SK-N-SH (cell line): ENCODE data around the gene NCKAP5. TPM values are rescaled to one million over a fixed set of nuclear protein-coding genes. Genes with fewer than 3 reads are reported as not detected.

Experiments used
- CTCF ChIA-PET: fragments of 300-600, 350-600 bp; formaldehyde crosslinking; extraction: SDS; loops from one replicate; lab custom pipeline; 2021; lab: Yijun Ruan, JAX
- POLR2A ChIA-PET: fragments of 350-600 bp; sonication (Branson Sonifier 250); formaldehyde crosslinking; extraction: SDS; loops from one replicate; lab custom pipeline; 2020; ENCODE audit warnings: antibody characterized with exemption, inconsistent platforms; lab: Yijun Ruan, JAX
- DNase-seq: peaks from one replicate; pipeline ENCODE4 v3.0.0; 2012
- H2AFZ ChIP-seq: fragments of 200-600 bp; sonication (generic); 2 replicates; pipeline ENCODE4 v1.8.1; 2016; ENCODE audit warnings: antibody characterized with exemption, mild to moderate bottlenecking, low read depth
- H3F3A ChIP-seq: fragments of 200-600 bp; sonication (generic); replicated peaks from 2 replicates; pipeline ENCODE3; 2016; ENCODE audit warnings: antibody characterized with exemption, mild to moderate bottlenecking; ENCODE audit not compliant: insufficient read depth
- H3K27ac ChIP-seq, 2 experiments: fragments of 200-500 bp in 1 of 2; fragments of 200-600 bp in 1 of 2; sonication (Bioruptor generic) in 1 of 2; sonication (generic), shearing (Covaris generic) in 1 of 2; 2 replicates each; pipeline versions ENCODE4 v1.5.1 to v1.6.1; 2014 to 2016; ENCODE audit warnings: low read depth in 2 of 2, inconsistent platforms in 1 of 2, low read length in 1 of 2, mild to moderate bottlenecking in 1 of 2, mixed read lengths in 1 of 2
- H3K27me3 ChIP-seq: fragments of 200-600 bp; sonication (generic), shearing (Covaris generic); 2 replicates; pipeline ENCODE4 v1.6.1; 2016; ENCODE audit warnings: mixed run types; ENCODE audit not compliant: insufficient read depth
- H3K36me3 ChIP-seq, 2 experiments: fragments of 200-500 bp in 1 of 2; fragments of 200-600 bp in 1 of 2; sonication (Bioruptor generic) in 1 of 2; sonication (generic) in 1 of 2; replicated peaks in 1 of 2; 2 replicates each; pipeline versions ENCODE3 to v1.5.1; 2014 to 2016; ENCODE audit warnings: low read length in 1 of 2, mild to moderate bottlenecking in 1 of 2; ENCODE audit not compliant: insufficient read depth in 2 of 2, control insufficient read depth in 1 of 2
- H3K4me1 ChIP-seq, 2 experiments: fragments of 200-500 bp in 1 of 2; fragments of 200-600 bp in 1 of 2; sonication (Bioruptor generic) in 1 of 2; sonication (generic), shearing (Covaris generic) in 1 of 2; 2 replicates each; pipeline versions ENCODE4 v1.5.1 to v1.6.1; 2014 to 2016; ENCODE audit warnings: low read depth in 1 of 2, low read length in 1 of 2, mixed run types in 1 of 2; ENCODE audit not compliant: insufficient read depth in 2 of 2, control insufficient read depth in 1 of 2
- H3K4me2 ChIP-seq: fragments of 200-600 bp; sonication (generic), shearing (Covaris generic); 2 replicates; pipeline ENCODE4 v1.6.1; 2017; ENCODE audit warnings: mixed run types
- H3K4me3 ChIP-seq, 2 experiments: fragments of 200-500 bp in 1 of 2; fragments of 200-600 bp in 1 of 2; sonication (Bioruptor generic) in 1 of 2; sonication (generic), shearing (Covaris generic) in 1 of 2; 2 replicates each; pipeline versions ENCODE4 v1.5.1 to v1.8.1; 2014 to 2016; ENCODE audit warnings: low read depth in 2 of 2, inconsistent platforms in 1 of 2, low read length in 1 of 2, mild to moderate bottlenecking in 1 of 2, mixed read lengths in 1 of 2, moderate library complexity in 1 of 2
- H3K79me2 ChIP-seq: fragments of 200-600 bp; sonication (generic); 2 replicates; pipeline ENCODE4 v1.8.1; 2017; ENCODE audit warnings: mild to moderate bottlenecking; ENCODE audit not compliant: insufficient read depth
- H3K9ac ChIP-seq: fragments of 200-600 bp; sonication (generic); 2 replicates; pipeline ENCODE4 v1.6.1; 2017; ENCODE audit warnings: mixed run types
- H3K9me2 ChIP-seq: fragments of 200-600 bp; sonication (generic); 2 replicates; pipeline ENCODE4 v1.6.1; 2017; ENCODE audit warnings: mixed run types
- H3K9me3 ChIP-seq: fragments of 200-600 bp; sonication (generic); 2 replicates; pipeline ENCODE4 v1.6.1; 2017; ENCODE audit warnings: mixed run types, mild to moderate bottlenecking, moderate library complexity
- H4K20me1 ChIP-seq: fragments of 200-600 bp; sonication (generic); 2 replicates; pipeline ENCODE4 v1.6.1; 2017; ENCODE audit warnings: mild to moderate bottlenecking, mixed run types; ENCODE audit not compliant: insufficient read depth
- CHD2 ChIP-seq: fragments of 150-350 bp; IDR thresholded peaks from 2 replicates; pipeline ENCODE4 v1.6.1; 2018; ENCODE audit warnings: low read length; ENCODE audit not compliant: partially characterized antibody
- CTCF ChIP-seq: fragments of 200-600 bp; sonication (generic); IDR thresholded peaks from 2 replicates; pipeline ENCODE4 v1.6.1; 2017; ENCODE audit warnings: antibody characterized with exemption, mild to moderate bottlenecking, moderate library complexity
- ELF1 ChIP-seq: IDR thresholded peaks from 2 replicates; pipeline ENCODE4 v1.4.0; 2012
- FOSL2 ChIP-seq: IDR thresholded peaks from 2 replicates; pipeline ENCODE4 v1.4.0; 2012; ENCODE audit warnings: low read depth, mild to moderate bottlenecking, moderate library complexity, borderline replicate concordance
- FOXJ3 ChIP-seq: sonication (generic); formaldehyde crosslinking; IDR thresholded peaks from 2 replicates; pipeline ENCODE4 v1.5.1; 2020; ENCODE audit warnings: mild to moderate bottlenecking, missing genetic modification reagents
- FOXM1 ChIP-seq: IDR thresholded peaks from 2 replicates; pipeline ENCODE4 v1.4.0; 2012; ENCODE audit warnings: low read depth, mild to moderate bottlenecking
- IRF3 ChIP-seq: fragments of 150-350 bp; IDR thresholded peaks from 2 replicates; pipeline ENCODE4 v1.6.1; 2016; ENCODE audit warnings: mild to moderate bottlenecking, low read depth, low read length
- JUND ChIP-seq: IDR thresholded peaks from 2 replicates; pipeline ENCODE4 v1.4.0; 2012
- MAX ChIP-seq: IDR thresholded peaks from 2 replicates; pipeline ENCODE4 v1.4.0; 2012; ENCODE audit warnings: low read depth
- MXI1 ChIP-seq: IDR thresholded peaks from 2 replicates; pipeline ENCODE4 v1.6.1; 2012; ENCODE audit warnings: mild to moderate bottlenecking, low read depth, low read length, improper control_type of control experiment
- NFIC ChIP-seq: IDR thresholded peaks from 2 replicates; pipeline ENCODE4 v1.4.0; 2012; ENCODE audit warnings: borderline replicate concordance
- NRF1 ChIP-seq: IDR thresholded peaks from 2 replicates; pipeline ENCODE4 v1.6.1; 2012; ENCODE audit warnings: low read depth, mild to moderate bottlenecking, low read length
- PBX3 ChIP-seq: IDR thresholded peaks from 2 replicates; pipeline ENCODE4; 2012
- RFX5 ChIP-seq: IDR thresholded peaks from 2 replicates; pipeline ENCODE4 v1.6.1; 2012; ENCODE audit warnings: mild to moderate bottlenecking, improper control_type of control experiment, low read length
- TCF12 ChIP-seq: IDR thresholded peaks from 2 replicates; pipeline ENCODE4 v1.4.0; 2012
- TEAD4 ChIP-seq: IDR thresholded peaks from 2 replicates; pipeline ENCODE4 v1.4.0; 2012; ENCODE audit warnings: mild to moderate bottlenecking, borderline replicate concordance; ENCODE audit not compliant: insufficient read depth
- USF1 ChIP-seq: IDR thresholded peaks from 2 replicates; pipeline ENCODE4 v1.4.0; 2012; ENCODE audit warnings: low read depth, borderline replicate concordance
- ZBTB33 ChIP-seq: IDR thresholded peaks from 2 replicates; pipeline ENCODE4 v1.4.0; 2012; ENCODE audit warnings: low read depth, borderline replicate concordance
- WGBS: methylation state at CpG from one replicate; pipeline ENCODE4 v1.1.6; 2017; ENCODE audit warnings: low lambda C conversion rate; 5-methylcytosine and 5-hydroxymethylcytosine counted together
- polyA plus RNA-seq, 3 experiments: library from polyadenylated mRNA; depleted of rRNA; stranded (reverse); fragments of >200 nt; gene quantifications; 2 replicates each; pipeline ENCODE4 v1.2.3, GENCODE V29; 2012
- TF ChIP-seq, protein P1 (sequence below): IDR thresholded peaks from 2 replicates; pipeline ENCODE4 v1.6.1; 2012; ENCODE audit warnings: mild to moderate bottlenecking, low read depth, low read length, moderate library complexity

NCKAP5 gene
- polyA plus RNA-seq, 1 of the 3 experiments (the other 2 are of a cell fraction): 0.02 TPM

DNA sequence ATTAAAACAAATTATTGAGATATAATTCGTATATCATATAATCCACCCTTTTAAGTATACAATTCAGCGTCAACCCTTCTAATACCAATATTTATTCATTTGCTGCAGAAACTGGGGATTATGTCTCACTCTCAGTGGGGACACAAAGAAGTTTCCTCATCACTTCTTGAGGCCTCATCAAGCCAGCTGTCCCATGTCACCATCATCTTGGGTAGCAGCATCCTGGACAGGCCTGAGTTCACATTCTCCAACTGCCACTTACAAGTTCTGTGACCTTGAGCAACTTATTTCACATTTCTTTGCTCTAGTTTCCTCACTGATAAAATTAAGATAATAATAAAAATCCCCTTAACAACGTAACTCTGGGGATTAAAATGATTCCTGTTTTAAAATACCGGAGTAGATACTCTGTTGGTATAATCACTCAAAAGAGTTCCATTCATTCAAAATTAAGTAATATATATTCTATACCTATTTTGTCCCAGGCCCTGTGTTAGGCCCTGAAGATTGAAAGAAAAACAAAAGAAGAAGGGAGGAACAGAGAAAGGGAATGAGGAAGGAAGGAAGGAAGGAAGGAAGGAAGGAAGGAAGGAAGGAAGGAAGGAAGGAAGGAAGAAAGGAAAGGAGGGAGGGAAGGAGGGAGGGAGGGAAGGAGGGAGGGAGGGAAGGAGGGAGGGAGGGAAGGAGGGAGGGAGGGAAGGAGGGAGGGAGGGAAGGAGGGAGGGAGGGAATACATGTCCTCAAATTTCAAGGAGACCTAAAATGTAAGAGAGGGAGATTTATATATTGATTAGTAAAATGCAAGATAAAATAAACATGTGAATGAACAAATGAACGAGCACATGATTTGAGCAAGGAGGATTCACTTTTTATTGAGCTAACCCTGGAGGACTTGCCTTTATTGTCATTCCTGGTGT, 42.4 kb downstream of the NCKAP5 start:
- Histone ChIP-seq H3K27ac (no peak overlapping the region), H3K36me3 (no peaks in the 10 kb centered on the region), H3K4me2 (no peak overlapping the region), H3K4me3 (no peak overlapping the region), H3K9me3 (no peaks in the 10 kb centered on the region), H2AFZ (no peak overlapping the region), H3F3A (no peaks in the 10 kb centered on the region), H3K9me2 (no peaks in the 10 kb centered on the region), H4K20me1 (no peaks in the 10 kb centered on the region), H3K4me1 (peaks cover 0 to 26% of the 10 kb centered on the region in 2 experiments; a peak in 1 of 4 replicates), H3K79me2 (no peaks in the 10 kb centered on the region), H3K9ac (no peak overlapping the region)
- POLR2A ChIA-PET: no interaction called here
- WGBS: 57% methylated on average over 5 of the region's 5 CpGs
- DNase-seq: no peak
- CTCF ChIA-PET: no interaction called here
- TF ChIP-seq FOXJ3 (CRISPR knock-in tag) (no peak), IRF3 (no peak), ZBTB33 (no peak), MAX (no peak), NRF1 (no peak), NFIC (no peak), PBX3 (no peak), CTCF (no peak), ELF1 (no peak), JUND (no peak), TEAD4 (no peak), USF1 (no peak), FOSL2 (no peak), MXI1 (no peak), RFX5 (no peak), CHD2 (no peak), FOXM1 (no peak), TCF12 (no peak)
- TF ChIP-seq, protein P1, sequence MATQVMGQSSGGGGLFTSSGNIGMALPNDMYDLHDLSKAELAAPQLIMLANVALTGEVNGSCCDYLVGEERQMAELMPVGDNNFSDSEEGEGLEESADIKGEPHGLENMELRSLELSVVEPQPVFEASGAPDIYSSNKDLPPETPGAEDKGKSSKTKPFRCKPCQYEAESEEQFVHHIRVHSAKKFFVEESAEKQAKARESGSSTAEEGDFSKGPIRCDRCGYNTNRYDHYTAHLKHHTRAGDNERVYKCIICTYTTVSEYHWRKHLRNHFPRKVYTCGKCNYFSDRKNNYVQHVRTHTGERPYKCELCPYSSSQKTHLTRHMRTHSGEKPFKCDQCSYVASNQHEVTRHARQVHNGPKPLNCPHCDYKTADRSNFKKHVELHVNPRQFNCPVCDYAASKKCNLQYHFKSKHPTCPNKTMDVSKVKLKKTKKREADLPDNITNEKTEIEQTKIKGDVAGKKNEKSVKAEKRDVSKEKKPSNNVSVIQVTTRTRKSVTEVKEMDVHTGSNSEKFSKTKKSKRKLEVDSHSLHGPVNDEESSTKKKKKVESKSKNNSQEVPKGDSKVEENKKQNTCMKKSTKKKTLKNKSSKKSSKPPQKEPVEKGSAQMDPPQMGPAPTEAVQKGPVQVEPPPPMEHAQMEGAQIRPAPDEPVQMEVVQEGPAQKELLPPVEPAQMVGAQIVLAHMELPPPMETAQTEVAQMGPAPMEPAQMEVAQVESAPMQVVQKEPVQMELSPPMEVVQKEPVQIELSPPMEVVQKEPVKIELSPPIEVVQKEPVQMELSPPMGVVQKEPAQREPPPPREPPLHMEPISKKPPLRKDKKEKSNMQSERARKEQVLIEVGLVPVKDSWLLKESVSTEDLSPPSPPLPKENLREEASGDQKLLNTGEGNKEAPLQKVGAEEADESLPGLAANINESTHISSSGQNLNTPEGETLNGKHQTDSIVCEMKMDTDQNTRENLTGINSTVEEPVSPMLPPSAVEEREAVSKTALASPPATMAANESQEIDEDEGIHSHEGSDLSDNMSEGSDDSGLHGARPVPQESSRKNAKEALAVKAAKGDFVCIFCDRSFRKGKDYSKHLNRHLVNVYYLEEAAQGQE: no peak
- TF ChIP-seq, all 33 proteins: peak for 0
- H3K27me3 ChIP-seq: no peaks in the 10 kb centered on the region
